GM11168 (cell line): Measurements from ENCODE around the gene ZSCAN18.

Experiments
- in situ Hi-C: fragments of 300-500 bp; cut with MboI; formaldehyde crosslinking; loops from one replicate; pipeline ENCODE4 v1.12.0; 2022; ENCODE audit warnings: low sequenced_read_pairs; ENCODE audit not compliant: unreplicated experiment

The ZSCAN18 gene

GRCh38 chr19:58046856-58047255, 51.2 kb downstream of the ZSCAN18 start:
- in situ Hi-C loops: no loop called here

DNA sequence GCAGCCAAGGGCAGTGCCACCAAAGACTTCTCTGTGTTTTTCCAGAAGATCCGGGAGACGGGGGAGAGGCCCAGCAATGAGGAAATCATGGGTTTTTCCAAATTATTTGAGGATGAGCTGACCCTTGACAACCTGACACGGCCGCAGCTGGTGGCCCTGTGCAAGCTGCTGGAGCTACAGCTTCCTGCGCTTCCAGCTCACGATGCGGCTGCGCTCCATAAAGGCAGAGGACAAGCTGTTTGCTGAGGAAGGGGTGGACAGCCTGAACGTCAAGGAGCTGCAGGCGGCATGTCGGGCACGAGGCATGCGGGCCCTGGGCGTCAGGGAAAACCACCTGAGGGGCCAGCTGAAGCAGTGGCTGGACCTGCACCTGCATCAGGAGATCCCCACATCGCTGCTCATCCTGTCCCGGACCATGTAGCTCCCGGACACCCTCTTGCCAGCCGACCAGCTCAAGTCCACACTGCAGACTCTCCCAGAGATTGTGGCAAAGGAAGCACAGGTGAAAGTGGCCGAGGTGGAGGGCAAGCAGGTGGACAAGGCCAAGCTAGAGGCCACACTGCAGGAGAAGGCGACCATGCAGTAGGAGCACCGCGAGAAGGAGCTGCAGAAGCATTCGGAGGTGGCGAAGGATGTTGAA, 52.5 kb downstream of the ZSCAN18 start:
- in situ Hi-C loops: no loop called here

DNA sequence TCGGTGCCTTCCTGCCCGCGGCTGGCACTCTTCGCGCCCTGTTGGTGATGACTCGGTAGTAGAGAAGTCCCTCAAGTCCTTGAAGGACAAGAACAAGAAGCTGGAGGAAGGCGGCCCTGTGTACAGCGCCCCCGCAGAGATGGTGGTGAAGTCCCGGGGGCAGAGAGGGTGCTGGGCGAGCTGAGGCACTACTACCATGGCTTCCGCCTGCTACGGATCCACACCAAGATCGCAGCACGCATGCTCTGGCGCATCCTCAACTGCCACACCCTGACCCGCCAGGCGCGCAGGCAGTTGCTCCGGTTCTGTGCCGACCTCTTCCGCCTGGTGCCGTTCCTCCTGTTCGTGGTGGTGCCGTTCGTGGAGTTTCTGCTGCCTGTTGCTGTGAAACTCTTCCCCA, 53.1 kb downstream of the ZSCAN18 start:
- in situ Hi-C loops: no loop called here

DNA sequence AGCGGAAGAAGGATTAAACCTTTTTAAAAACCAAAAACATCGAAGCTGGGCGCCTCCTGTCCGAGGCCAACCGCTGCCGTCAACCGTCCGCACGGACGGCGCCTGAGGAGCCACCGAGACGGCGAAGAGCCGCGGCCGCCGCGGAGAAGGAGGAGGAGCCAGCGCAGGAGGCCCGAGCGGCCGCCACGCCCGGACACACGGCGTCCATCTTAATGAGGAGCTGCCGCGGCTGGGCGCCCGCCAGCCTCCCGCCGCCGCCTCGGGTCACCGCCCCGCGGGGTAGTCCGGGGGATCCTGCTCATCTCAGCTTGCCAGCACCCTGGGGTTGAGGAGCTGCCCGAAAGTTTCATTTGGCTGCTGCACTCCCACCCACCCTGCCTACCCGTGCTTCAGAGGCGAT, 53.6 kb downstream of the ZSCAN18 start:
- in situ Hi-C loops: no loop called here

GRCh38 chr19:58042495-58043340, 55.3 kb downstream of the ZSCAN18 start:
- in situ Hi-C loops: no loop called here

GRCh38 chr19:58040751-58041525, 57.1 kb downstream of the ZSCAN18 start:
- in situ Hi-C loops: no loop called here

GRCh38 chr19:58038688-58039204, 59.3 kb downstream of the ZSCAN18 start:
- in situ Hi-C loops: no loop called here

DNA sequence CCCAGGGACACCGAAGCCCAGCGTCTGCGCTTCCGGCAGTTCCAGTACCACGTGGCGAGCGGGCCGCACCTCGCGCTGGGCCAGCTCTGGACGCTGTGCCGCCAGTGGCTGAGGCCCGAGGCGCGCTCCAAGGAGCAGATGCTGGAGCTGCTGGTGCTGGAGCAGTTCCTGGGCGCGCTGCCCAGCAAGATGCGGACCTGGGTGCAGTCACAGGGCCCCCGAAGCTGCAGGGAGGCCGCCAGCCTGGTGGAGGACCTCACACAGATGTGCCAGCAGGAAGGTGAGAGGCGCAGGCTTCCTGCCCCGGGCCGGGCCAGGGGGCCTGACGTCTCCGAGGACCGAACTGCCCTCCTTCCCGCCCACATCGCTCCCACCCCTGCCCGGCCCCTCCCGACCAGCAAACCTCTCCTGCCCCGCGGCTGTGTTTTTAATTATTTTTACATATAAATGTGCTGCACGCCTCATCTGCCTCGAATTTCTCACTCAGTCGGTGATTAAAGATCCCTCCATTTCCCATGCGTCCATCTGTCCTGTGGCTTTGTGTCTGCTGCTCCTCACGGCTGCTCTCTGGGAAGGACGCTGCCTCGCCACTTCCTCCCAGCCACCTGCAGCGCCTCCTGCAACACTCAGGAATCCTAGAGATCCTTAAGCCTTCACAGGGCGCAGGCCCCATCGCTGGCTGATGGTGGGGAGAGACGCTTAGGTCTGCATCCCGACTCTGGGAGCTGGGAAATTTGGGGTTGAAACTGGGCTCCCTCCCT, 59.9 kb downstream of the ZSCAN18 start:
- in situ Hi-C loops: no loop called here

GRCh38 chr19:58035863-58036262, 62.2 kb downstream of the ZSCAN18 start:
- in situ Hi-C loops: no loop called here

DNA sequence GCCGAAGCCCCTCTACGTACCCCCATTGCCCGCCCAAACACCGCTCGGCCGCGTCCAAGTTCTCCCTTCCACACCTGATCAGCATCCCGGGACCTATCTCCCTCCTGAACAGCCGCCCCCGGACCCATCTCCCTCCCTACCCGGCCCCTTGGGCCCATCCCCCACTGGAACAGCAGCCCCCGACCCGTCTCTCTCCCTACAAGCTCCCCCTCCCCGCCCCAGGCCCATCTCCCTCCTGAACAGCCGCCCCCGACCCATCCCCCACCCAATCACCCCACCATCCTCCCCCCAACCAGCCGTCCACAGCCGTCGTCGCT, 63.6 kb downstream of the ZSCAN18 start:
- in situ Hi-C loops: no loop called here
